ENCODE data around the gene SEC24D.

GRCh38 chr4:118866442-118866841 lies 30.5 kb upstream of the SEC24D start:
- TF ChIP-seq CTCF (IDR thresholded peaks at IDR 0.05; ENCODE audit: control extremely low read depth in 1 of 3, insufficient read depth in 1 of 3, low read depth in 1 of 3, low read length in 3 of 3) (no peak), POLR2A (IDR thresholded peaks at IDR 0.05; ENCODE audit: control extremely low read depth in 1 of 2, low read depth in 2 of 2, low read length in 2 of 2) (no peak), GTF2F1 (IDR thresholded peaks at IDR 0.05; ENCODE audit: borderline replicate concordance, low read depth, low read length) (no peak), SIN3A (conservative IDR thresholded peaks at IDR 0.05 in 1 of 2, IDR thresholded peaks at IDR 0.05 in 1 of 2; ENCODE audit: low read depth in 1 of 2, low read length in 2 of 2) (no peak)
